ENCODE measurements around the gene MRPS18A.

Gene MRPS18A

DNA sequence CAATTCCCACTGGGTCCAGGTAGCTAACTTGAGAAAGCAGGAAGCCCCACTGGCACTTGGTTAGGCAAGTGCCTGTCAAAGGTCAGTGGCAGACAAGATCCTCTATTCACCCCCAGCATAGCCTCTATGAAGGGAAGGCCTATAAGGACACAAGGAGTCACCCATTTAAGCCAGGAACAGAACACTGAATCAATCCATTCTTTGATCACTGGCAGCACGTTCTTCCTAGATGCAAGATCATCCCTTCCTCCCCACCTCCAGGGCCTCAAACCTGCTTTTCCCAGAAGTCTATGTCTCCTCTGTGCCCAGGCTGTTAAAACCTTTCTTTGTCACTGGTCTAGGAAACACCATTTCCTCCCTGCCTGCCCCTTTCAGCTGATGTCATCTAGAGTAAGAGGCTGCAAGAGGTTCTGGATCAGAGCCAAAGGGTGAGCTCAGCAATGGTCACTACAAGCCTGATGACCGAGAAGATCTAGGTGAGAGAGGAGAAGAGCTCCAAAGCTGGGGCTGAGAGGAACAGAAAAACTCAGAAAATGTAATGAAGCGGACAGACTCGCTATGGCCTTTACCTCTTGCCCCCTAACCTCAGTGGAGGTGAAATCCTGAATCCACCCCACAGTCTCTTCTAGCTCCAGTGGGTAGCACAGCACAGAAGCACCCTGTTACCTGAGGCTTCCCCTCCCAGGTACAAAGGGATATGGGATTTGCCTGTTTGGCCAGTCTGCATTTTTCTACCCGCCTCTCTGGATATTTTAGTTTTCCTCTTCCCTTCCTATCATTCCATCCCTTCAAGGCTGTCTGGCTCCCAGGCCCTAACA, 60.4 kb downstream of the MRPS18A start:
- H3K4ac ChIP-seq (ENCODE audit: low read depth, low read length), result peak overlapping the region; percentile 15
- peak overlapping the region; percentile 7 for H4K8ac ChIP-seq (ENCODE audit: low read depth, low read length)
- H2AFZ ChIP-seq (ENCODE audit: insufficient read depth, low read length, poor library complexity), result no peak overlapping the region
- peaks cover 4 to 16% of the 10 kb centered on the region in 2 experiments for H3K4me1 ChIP-seq (ENCODE audit: control insufficient read depth in 1 of 2, insufficient read depth in 2 of 2, low read length in 2 of 2)
- H2BK120ac ChIP-seq (ENCODE audit: insufficient read depth, low read length, poor library complexity), result peak overlapping the region; percentile 15
- H2BK12ac ChIP-seq (ENCODE audit: low read length), result no peak overlapping the region
- H4K12ac ChIP-seq (ENCODE audit: low read depth, low read length), result no peak overlapping the region
- H3K36me3 ChIP-seq (ENCODE audit: control insufficient read depth in 1 of 2, insufficient read depth in 2 of 2, low read length in 2 of 2), result peaks cover 34 to 38% of the 10 kb centered on the region in 2 experiments
- peak; percentile 70 to 79 for DNase-seq
- H3K9ac ChIP-seq (ENCODE audit: low read length), result no peak overlapping the region
- H3K4me3 ChIP-seq (ENCODE audit: low read depth, low read length), result no peak overlapping the region
- H4K91ac ChIP-seq (ENCODE audit: low read depth, low read length), result no peak overlapping the region
- peak overlapping the region; percentile 11 for H2BK5ac ChIP-seq (ENCODE audit: low read depth, low read length, poor library complexity)
- H3K23ac ChIP-seq (ENCODE audit: low read length), result no peak overlapping the region
- no peak overlapping the region for H3K4me2 ChIP-seq (ENCODE audit: low read length)
- no CpG with 5 or more reads among the region's 5 CpGs for WGBS (ENCODE audit: extremely low coverage, insufficient coverage, insufficient read length)
- H3K79me2 ChIP-seq (ENCODE audit: control insufficient read depth, insufficient read depth, low read length, poor library complexity), result peaks cover 12% of the 10 kb centered on the region
- peak overlapping the region; percentile 19 for H3K18ac ChIP-seq (ENCODE audit: low read length)
- no peaks in the 10 kb centered on the region for H3K27me3 ChIP-seq (ENCODE audit: insufficient read depth, low read length)
- no peak overlapping the region for H2AK5ac ChIP-seq (ENCODE audit: low read length)
- H3K14ac ChIP-seq (ENCODE audit: low read length), result no peak overlapping the region
- H3K27ac ChIP-seq (ENCODE audit: low read depth, low read length), result no peak overlapping the region
- H3K9me3 ChIP-seq (ENCODE audit: insufficient read depth, low read depth, low read length), result no peaks in the 10 kb centered on the region
- peaks cover 15% of the 10 kb centered on the region for H3K79me1 ChIP-seq (ENCODE audit: low read length)

DNA sequence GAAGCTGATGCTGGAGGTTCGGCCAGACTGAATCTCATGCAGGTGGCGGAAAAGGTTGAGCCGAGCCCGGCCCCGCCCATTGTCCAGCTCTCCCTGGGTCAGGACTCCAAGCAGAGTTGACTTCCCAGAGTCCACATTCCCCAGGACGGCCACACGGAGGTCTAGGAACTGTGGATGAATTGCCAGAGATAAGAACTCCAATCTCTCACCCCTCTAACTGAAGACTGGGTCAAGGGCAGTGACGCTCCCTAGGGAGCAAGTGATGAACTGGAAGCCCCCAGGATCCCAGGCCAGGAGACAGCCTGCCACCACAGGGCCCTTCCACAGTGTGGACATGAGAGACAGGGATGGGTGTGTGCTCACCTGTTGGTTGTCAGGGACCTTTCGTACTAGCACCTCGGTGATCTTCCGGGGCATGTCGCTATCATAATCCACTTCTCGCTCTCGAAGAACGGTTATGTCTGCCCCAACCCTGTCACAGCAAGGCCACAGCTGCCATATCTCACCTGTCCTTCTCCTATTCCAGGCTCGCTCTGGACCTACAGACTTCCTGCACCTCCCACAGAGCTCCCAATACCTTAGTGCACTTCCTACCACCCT, 62.1 kb downstream of the MRPS18A start:
- H4K91ac ChIP-seq (ENCODE audit: low read depth, low read length), result no peak overlapping the region
- H3K36me3 ChIP-seq (ENCODE audit: control insufficient read depth in 1 of 2, insufficient read depth in 2 of 2, low read length in 2 of 2), result peaks cover 49 to 54% of the 10 kb centered on the region in 2 experiments
- H3K14ac ChIP-seq (ENCODE audit: low read length), result no peak overlapping the region
- no peaks in the 10 kb centered on the region for H3K27me3 ChIP-seq (ENCODE audit: insufficient read depth, low read length)
- H3K4ac ChIP-seq (ENCODE audit: low read depth, low read length), result no peak overlapping the region
- H2BK120ac ChIP-seq (ENCODE audit: insufficient read depth, low read length, poor library complexity), result no peak overlapping the region
- no peak overlapping the region for H3K9ac ChIP-seq (ENCODE audit: low read length)
- H2BK12ac ChIP-seq (ENCODE audit: low read length), result no peak overlapping the region
- no peak overlapping the region for H2AK5ac ChIP-seq (ENCODE audit: low read length)
- H3K18ac ChIP-seq (ENCODE audit: low read length), result no peak overlapping the region
- H3K4me3 ChIP-seq (ENCODE audit: low read depth, low read length), result no peak overlapping the region
- no peak overlapping the region for H4K12ac ChIP-seq (ENCODE audit: low read depth, low read length)
- no CpG with 5 or more reads among the region's 16 CpGs for WGBS (ENCODE audit: extremely low coverage, insufficient coverage, insufficient read length)
- H3K79me2 ChIP-seq (ENCODE audit: control insufficient read depth, insufficient read depth, low read length, poor library complexity), result peaks cover 12% of the 10 kb centered on the region
- peaks cover 15% of the 10 kb centered on the region for H3K79me1 ChIP-seq (ENCODE audit: low read length)
- H3K4me1 ChIP-seq (ENCODE audit: control insufficient read depth in 1 of 2, insufficient read depth in 2 of 2, low read length in 2 of 2), result peaks cover 0 to 13% of the 10 kb centered on the region in 2 experiments
- H3K9me3 ChIP-seq (ENCODE audit: insufficient read depth, low read depth, low read length), result no peaks in the 10 kb centered on the region
- H3K27ac ChIP-seq (ENCODE audit: low read depth, low read length), result no peak overlapping the region
- no peak overlapping the region for H2AFZ ChIP-seq (ENCODE audit: insufficient read depth, low read length, poor library complexity)
- no peak for DNase-seq
- H4K8ac ChIP-seq (ENCODE audit: low read depth, low read length), result no peak overlapping the region
- no peak overlapping the region for H3K4me2 ChIP-seq (ENCODE audit: low read length)
- no peak overlapping the region for H3K23ac ChIP-seq (ENCODE audit: low read length)
- no peak overlapping the region for H2BK5ac ChIP-seq (ENCODE audit: low read depth, low read length, poor library complexity)

DNA sequence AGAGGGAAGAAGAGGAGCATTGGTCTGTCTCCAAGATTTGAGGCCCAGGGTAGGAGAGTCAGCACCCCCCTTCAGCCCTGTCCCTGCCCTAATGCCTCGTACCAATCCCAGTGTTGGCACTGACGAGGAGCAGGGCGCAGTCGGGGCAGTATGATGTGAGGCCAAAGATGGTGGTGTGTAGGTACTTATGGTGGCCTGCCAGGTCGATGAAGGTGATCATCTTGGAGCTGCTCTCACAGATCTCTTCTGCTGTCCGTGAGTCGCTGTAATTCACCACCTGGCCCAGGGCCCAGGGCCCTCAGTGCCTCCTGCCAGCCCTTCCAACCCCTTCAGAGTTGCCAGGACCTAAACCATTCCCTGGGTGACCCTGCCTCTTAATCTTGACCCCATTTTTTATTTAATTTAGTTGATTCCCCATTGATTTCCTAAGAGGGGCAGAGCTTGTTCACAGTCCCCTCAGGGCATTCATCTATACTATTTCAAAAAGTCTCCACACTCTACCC, 62.8 kb downstream of the MRPS18A start:
- DNase-seq, result no peak
- Histone ChIP-seq H2BK12ac (ENCODE audit: low read length) (no peak overlapping the region), H3K23ac (ENCODE audit: low read length) (no peak overlapping the region), H4K8ac (ENCODE audit: low read depth, low read length) (no peak overlapping the region), H4K12ac (ENCODE audit: low read depth, low read length) (no peak overlapping the region), H3K4me2 (ENCODE audit: low read length) (no peak overlapping the region), H3K9ac (ENCODE audit: low read length) (no peak overlapping the region), H3K4me3 (ENCODE audit: low read depth, low read length) (no peak overlapping the region), H4K91ac (ENCODE audit: low read depth, low read length) (no peak overlapping the region), H2AK5ac (ENCODE audit: low read length) (no peak overlapping the region), H3K9me3 (ENCODE audit: insufficient read depth, low read depth, low read length) (no peaks in the 10 kb centered on the region), H3K4me1 (ENCODE audit: control insufficient read depth in 1 of 2, insufficient read depth in 2 of 2, low read length in 2 of 2) (peaks cover 0 to 9% of the 10 kb centered on the region in 2 experiments), H3K4ac (ENCODE audit: low read depth, low read length) (no peak overlapping the region), H2AFZ (ENCODE audit: insufficient read depth, low read length, poor library complexity) (no peak overlapping the region), H3K18ac (ENCODE audit: low read length) (no peak overlapping the region), H3K36me3 (ENCODE audit: control insufficient read depth in 1 of 2, insufficient read depth in 2 of 2, low read length in 2 of 2) (peaks cover 49 to 58% of the 10 kb centered on the region in 2 experiments), H2BK5ac (ENCODE audit: low read depth, low read length, poor library complexity) (no peak overlapping the region), H3K79me1 (ENCODE audit: low read length) (peaks cover 12% of the 10 kb centered on the region), H3K27ac (ENCODE audit: low read depth, low read length) (no peak overlapping the region), H3K27me3 (ENCODE audit: insufficient read depth, low read length) (no peaks in the 10 kb centered on the region), H3K14ac (ENCODE audit: low read length) (no peak overlapping the region), H2BK120ac (ENCODE audit: insufficient read depth, low read length, poor library complexity) (no peak overlapping the region), H3K79me2 (ENCODE audit: control insufficient read depth, insufficient read depth, low read length, poor library complexity) (peaks cover 12% of the 10 kb centered on the region)
- whole genome bisulfite sequencing (ENCODE audit: extremely low coverage, insufficient coverage, insufficient read length), result no CpG with 5 or more reads among the region's 7 CpGs

DNA sequence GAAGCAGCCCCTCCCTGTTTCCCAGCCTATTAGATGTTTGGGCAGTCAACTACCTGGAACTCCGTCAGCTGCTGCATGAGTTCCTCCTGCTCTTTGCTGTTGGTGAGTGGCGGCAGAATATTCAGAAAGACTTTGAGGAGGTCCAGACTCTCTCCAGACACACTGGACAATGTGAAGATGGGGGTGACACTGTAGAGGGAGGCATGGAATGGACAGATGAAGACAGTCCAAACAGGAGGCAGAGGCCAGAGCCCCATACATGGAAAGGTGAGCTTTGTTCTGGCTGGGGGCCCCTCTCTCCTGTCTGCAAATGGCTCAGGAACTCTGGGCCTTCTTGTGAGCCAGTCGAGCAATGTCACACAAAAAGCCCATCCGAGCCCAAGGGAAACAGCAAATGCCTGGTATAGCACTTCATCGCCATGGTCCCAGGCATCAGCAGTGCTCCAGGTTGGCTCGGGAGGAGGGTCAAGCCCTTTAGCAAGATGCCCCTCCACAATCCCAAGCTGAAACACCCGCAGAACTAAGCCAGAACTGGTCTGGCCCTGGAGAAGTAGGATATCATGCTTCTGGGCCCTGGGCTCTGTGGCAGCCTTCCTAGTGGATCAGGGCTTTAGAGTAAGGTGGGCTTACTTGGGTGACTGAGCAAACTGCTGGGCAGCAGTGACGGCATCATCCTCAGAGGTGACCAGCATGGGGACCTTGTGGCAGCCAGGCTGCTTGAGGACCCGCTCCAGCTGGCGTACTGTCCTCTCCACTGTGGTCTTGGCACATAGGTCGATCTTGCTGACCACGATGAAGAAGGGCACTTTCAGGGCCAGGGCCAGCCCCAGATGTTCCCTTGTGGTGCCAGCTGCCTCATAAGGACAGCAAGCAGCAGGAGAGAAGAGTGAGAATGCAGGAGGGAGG, 63.5 kb downstream of the MRPS18A start:
- Histone ChIP-seq H3K4me3 (ENCODE audit: low read depth, low read length) (no peak overlapping the region), H3K27me3 (ENCODE audit: insufficient read depth, low read length) (no peaks in the 10 kb centered on the region), H3K27ac (ENCODE audit: low read depth, low read length) (no peak overlapping the region), H3K9ac (ENCODE audit: low read length) (no peak overlapping the region), H3K79me2 (ENCODE audit: control insufficient read depth, insufficient read depth, low read length, poor library complexity) (peaks cover 8% of the 10 kb centered on the region), H3K18ac (ENCODE audit: low read length) (no peak overlapping the region), H2BK120ac (ENCODE audit: insufficient read depth, low read length, poor library complexity) (no peak overlapping the region), H3K4me2 (ENCODE audit: low read length) (no peak overlapping the region), H2AFZ (ENCODE audit: insufficient read depth, low read length, poor library complexity) (no peak overlapping the region), H2AK5ac (ENCODE audit: low read length) (no peak overlapping the region), H3K4ac (ENCODE audit: low read depth, low read length) (no peak overlapping the region), H4K12ac (ENCODE audit: low read depth, low read length) (peak overlapping the region; percentile 19), H3K23ac (ENCODE audit: low read length) (no peak overlapping the region), H3K14ac (ENCODE audit: low read length) (no peak overlapping the region), H3K9me3 (ENCODE audit: insufficient read depth, low read depth, low read length) (no peaks in the 10 kb centered on the region), H2BK12ac (ENCODE audit: low read length) (no peak overlapping the region), H3K79me1 (ENCODE audit: low read length) (peaks cover 7% of the 10 kb centered on the region), H4K91ac (ENCODE audit: low read depth, low read length) (no peak overlapping the region), H4K8ac (ENCODE audit: low read depth, low read length) (no peak overlapping the region), H3K36me3 (ENCODE audit: control insufficient read depth in 1 of 2, insufficient read depth in 2 of 2, low read length in 2 of 2) (peaks cover 49 to 58% of the 10 kb centered on the region in 2 experiments), H3K4me1 (ENCODE audit: control insufficient read depth in 1 of 2, insufficient read depth in 2 of 2, low read length in 2 of 2) (peaks cover 0 to 9% of the 10 kb centered on the region in 2 experiments), H2BK5ac (ENCODE audit: low read depth, low read length, poor library complexity) (no peak overlapping the region)
- WGBS (ENCODE audit: extremely low coverage, insufficient coverage, insufficient read length), result no CpG with 5 or more reads among the region's 12 CpGs
- no peak for DNase-seq

Data from trophoblast cell (in vitro differentiated cells and primary cell).